GM12874 (cell line): Measurements from ENCODE around the gene C2CD3.

ENCODE experiments used
- TF ChIP-seq, protein P1 (sequence below): IDR thresholded peaks from 2 replicates; pipeline ENCODE4 v1.5.1; 2011; ENCODE audit warnings: low read depth, mild to moderate bottlenecking, control low read depth, low read length, moderate library complexity; ENCODE audit not compliant: insufficient read depth

Gene C2CD3

DNA sequence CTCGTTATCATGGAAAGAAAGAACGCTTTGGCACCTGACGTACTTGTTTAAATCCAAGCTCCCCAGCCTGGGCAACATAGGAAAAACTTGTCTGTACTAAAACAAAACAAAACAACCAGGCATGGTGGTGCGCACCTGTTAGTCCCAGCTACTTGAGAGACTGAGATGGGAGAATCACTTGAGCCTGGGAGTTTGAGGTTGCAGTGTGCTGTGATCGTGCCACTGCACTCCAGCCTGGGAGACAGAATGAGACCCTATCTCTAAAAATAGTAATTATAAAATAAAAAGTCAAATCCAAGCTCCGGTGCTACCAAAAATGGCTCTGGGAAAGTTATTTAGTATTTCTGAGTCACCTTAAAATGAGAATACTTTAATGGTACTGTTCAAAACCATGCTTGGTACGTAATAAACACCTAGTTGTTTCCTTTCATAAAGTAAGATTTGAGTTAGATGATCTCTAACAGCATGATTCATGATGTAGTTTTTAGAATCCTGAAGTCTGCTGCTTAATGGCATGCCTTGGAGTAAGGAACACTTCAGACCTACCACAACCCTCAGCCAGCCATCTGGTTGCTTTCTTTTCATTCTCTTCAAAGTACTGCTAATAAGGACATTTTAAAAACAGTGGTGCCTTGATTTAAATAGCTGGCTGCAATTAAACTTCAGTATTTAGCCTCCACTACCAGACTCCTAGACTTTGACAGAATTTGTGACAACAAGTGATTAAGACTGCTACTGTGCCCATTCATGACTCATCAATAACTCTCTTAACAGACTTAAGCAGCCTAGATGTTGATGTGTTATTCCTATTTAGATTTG, 8.6 kb upstream of the C2CD3 start:
- TF ChIP-seq, protein P1, sequence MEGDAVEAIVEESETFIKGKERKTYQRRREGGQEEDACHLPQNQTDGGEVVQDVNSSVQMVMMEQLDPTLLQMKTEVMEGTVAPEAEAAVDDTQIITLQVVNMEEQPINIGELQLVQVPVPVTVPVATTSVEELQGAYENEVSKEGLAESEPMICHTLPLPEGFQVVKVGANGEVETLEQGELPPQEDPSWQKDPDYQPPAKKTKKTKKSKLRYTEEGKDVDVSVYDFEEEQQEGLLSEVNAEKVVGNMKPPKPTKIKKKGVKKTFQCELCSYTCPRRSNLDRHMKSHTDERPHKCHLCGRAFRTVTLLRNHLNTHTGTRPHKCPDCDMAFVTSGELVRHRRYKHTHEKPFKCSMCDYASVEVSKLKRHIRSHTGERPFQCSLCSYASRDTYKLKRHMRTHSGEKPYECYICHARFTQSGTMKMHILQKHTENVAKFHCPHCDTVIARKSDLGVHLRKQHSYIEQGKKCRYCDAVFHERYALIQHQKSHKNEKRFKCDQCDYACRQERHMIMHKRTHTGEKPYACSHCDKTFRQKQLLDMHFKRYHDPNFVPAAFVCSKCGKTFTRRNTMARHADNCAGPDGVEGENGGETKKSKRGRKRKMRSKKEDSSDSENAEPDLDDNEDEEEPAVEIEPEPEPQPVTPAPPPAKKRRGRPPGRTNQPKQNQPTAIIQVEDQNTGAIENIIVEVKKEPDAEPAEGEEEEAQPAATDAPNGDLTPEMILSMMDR: no peak

DNA sequence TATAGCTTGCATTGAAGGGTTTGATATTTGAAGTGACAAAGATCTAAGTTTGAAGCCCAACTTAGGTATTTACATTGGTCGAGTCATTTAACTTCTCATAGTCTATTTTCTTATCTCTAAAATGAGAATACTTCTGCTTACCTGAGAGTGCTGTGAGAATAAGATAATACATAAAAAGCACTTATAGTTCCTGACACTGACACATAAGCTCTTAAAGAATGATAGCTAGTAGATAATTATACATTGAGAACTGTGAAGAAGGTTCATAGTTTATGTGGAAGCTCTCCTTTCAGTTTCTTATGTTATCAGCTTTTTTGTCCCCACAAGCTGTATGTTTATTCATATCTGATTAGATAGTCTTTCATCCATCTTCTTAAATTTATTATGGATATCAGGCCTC, 5.1 kb upstream of the C2CD3 start:
- TF ChIP-seq, protein P1: no peak

DNA sequence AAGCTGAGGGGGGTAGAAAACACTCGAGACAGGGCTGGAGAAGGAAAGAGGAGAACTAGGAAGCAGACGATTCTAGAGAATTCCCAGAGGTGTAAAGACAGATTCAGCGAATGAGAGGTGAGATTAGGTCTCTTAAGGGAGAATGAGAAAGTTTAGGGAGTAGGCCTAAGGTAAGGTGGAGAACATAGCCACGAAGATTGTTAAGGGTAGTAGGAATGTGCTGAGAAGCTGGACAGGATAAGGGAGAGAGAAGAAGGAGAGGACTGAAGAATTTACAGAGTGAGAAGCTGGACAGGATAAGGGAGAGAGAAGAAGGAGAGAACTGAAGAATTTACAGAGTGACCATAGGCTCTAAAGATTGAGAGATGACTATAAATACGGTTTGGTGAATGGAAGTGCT, 1.2 kb upstream of the C2CD3 start:
- TF ChIP-seq, protein P1: no peak

DNA sequence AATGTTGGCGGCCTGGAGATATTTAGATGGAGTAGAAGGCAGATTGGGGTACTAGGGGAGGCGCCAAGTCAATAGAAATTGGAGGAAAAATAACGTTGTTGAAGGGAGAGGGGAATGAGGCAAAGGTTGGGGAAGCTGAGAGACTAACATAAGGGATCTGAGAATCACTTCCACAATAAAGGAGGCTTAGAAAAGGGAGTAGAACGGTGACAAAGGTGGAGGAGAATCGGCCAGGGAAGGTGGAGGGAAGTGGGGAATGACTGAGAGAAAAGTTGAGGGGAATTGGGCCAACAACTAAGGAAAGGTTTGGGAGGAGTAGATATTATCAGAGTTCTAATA, 797 bp upstream of the C2CD3 start:
- TF ChIP-seq, protein P1: no peak

DNA sequence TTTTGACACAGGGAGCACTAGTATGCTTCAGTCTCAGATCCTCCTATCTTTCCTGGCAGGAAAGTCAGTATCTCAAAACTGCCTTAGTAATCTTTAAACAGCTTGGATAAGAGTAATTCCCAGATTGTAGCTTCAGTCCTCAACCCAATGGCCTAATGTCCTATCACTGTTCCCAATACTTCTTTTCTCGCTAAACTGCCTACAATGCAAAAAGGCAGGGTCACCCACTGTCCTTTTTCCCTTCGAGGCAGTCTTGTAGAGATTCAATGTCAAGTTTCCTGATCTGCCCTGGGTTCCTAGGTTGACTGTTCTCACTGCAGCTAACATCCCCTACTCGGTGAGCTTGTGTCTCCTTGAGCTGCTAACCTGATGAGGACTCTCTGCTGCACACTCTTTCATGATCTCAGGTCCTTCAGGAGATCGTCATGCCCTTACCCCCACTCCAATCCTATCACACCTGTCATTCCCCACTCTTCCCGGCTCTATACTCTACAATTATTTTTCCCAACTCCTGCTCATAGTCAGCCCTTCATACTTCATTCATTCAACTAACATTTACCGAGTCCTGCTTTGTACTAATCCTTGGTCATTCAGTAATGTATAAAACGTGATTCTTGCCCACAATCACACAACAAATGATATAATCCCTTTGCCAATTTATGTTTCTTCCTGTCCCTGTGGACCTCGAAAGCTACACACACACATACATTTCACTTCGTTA, 904 bp downstream of the C2CD3 start:
- TF ChIP-seq, protein P1: no peak

DNA sequence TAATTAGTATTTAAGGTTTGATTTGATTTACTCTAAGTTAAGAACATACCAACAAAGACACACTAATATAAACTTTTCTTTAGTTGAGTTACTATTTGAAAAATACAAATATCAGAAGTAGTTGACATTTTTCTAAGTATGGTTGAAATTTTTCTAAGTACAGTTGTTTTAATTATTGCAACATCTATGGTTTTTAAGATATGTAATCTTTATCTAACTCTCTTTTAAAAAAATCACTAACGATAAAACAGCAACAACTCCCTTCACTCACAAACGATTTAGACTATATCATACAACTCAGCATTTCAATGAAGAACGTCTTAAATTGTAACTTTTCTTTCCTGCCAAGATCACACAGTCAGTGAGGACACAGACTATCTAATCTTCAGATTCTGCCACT, 2.0 kb downstream of the C2CD3 start:
- TF ChIP-seq, protein P1: no peak

DNA sequence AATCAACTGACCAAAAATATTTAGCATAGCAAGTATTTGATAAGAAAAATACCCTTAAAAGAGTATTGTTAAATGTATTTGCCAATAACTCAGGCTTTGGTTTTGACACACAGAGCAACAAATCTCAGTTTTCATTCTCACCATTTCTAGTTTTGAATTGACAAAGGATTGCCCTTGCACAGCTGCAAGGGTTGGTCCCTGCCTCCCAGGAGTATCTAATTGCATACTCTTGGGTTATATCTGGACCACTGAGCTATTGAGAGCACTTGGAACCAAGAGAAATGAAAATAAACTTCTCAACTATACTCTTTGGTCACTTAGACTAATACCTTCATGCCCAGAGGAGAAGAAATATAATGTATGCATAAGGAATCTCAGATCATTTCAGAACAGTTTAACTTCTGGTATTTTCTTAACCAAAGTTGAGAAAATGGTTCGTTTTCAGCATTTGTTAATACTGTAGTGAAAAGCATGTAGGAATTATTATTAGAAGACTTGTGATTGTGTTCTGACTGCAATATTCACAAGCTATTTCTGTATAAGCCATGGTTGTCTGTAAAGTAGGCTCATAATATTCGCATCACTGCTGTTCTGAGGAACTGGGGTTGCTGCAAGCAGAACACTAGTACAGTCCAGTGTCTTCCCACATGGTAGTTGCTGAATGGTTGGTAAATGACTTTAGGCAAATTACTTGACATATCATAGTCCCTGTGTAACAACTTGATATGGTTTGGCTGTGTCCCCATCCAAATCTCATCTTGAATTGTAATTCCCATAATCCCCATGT, 7.9 kb downstream of the C2CD3 start:
- TF ChIP-seq, protein P1: no peak
